Type B pancreatic cell (in vitro differentiated cells): ENCODE measurements around the gene STK40. TPM values are rescaled to one million over a fixed set of nuclear protein-coding genes. Genes with fewer than 3 reads are reported as not detected.

ENCODE experiments used
- DNase-seq: peaks from one replicate; pipeline ENCODE4 v3.0.0; 2021; ENCODE audit warnings: mixed read lengths; ENCODE audit not compliant: unreplicated experiment; ENCODE audit errors: extremely low spot score
- H3K27ac Mint-ChIP-seq: 2 replicates; pipeline ENCODE4 v1.8.0; 2021; ENCODE audit warnings: mild to moderate bottlenecking, mixed read lengths
- H3K27me3 Mint-ChIP-seq: 2 replicates; pipeline ENCODE4 v1.8.0; 2021; ENCODE audit warnings: mixed read lengths
- H3K36me3 Mint-ChIP-seq: 2 replicates; pipeline ENCODE4 v1.8.0; 2021; ENCODE audit warnings: mixed read lengths
- H3K4me1 Mint-ChIP-seq: one replicate; pipeline ENCODE4 v1.8.0; 2021; ENCODE audit warnings: mixed read lengths; ENCODE audit not compliant: unreplicated experiment
- H3K4me3 Mint-ChIP-seq: 2 replicates; pipeline ENCODE4 v1.8.0; 2021; ENCODE audit warnings: mild to moderate bottlenecking, mixed read lengths
- H3K9me3 Mint-ChIP-seq: 2 replicates; pipeline ENCODE4 v1.8.0; 2021; ENCODE audit warnings: mixed read lengths
- CTCF ChIP-seq: fragments of 200-600 bp; sonication (generic); conservative IDR thresholded peaks from 2 replicates; pipeline ENCODE4 v1.5.0; 2021; ENCODE audit warnings: antibody characterized with exemption, mild to moderate bottlenecking
- total RNA-seq: library from RNA; stranded (reverse); gene quantifications from 2 replicates; pipeline ENCODE4 v1.2.1, GENCODE V29; 2021; ENCODE audit warnings: low replicate concordance

STK40 gene
- total RNA-seq, 1 donor from 2014 or later = 58.5 TPM

- TF ChIP-seq CTCF = peak; percentile 93
- Mint-ChIP-seq H3K27ac (peak overlapping the region; percentile 88), H3K36me3 (peaks cover 19% of the 10 kb centered on the region), H3K4me3 (peak overlapping the region; percentile 55), H3K27me3 (no peaks in the 10 kb centered on the region), H3K9me3 (no peaks in the 10 kb centered on the region), H3K4me1 (peaks cover 12% of the 10 kb centered on the region)
- peak; percentile 91 for DNase-seq
Observed at GRCh38 chr1:36420836-36421317, 35.2 kb upstream of the STK40 start.

- H3K4me3 Mint-ChIP-seq = peak overlapping the region; percentile 55
- peak overlapping the region; percentile 88 for H3K27ac Mint-ChIP-seq
- H3K4me1 Mint-ChIP-seq = peaks cover 12% of the 10 kb centered on the region
- TF ChIP-seq CTCF = no peak
- no peaks in the 10 kb centered on the region for H3K27me3 Mint-ChIP-seq
- no peak for DNase-seq
- H3K9me3 Mint-ChIP-seq = no peaks in the 10 kb centered on the region
- H3K36me3 Mint-ChIP-seq = peaks cover 16% of the 10 kb centered on the region
Observed at GRCh38 chr1:36420409-36420808, 34.7 kb upstream of the STK40 start.

GRCh38 chr1:36419569-36419968 lies 33.8 kb upstream of the STK40 start:
- TF ChIP-seq CTCF = no peak
- H3K4me1 Mint-ChIP-seq = peaks cover 12% of the 10 kb centered on the region
- no peaks in the 10 kb centered on the region for H3K27me3 Mint-ChIP-seq
- no peak overlapping the region for H3K4me3 Mint-ChIP-seq
- no peak for DNase-seq
- peak overlapping the region; percentile 3 for H3K27ac Mint-ChIP-seq
- peaks cover 16% of the 10 kb centered on the region for H3K36me3 Mint-ChIP-seq
- no peaks in the 10 kb centered on the region for H3K9me3 Mint-ChIP-seq

GRCh38 chr1:36419140-36419539 lies 33.4 kb upstream of the STK40 start:
- peak overlapping the region; percentile 3 for H3K27ac Mint-ChIP-seq
- no peak for TF ChIP-seq CTCF
- H3K9me3 Mint-ChIP-seq = no peaks in the 10 kb centered on the region
- no peak for DNase-seq
- no peak overlapping the region for H3K4me3 Mint-ChIP-seq
- peaks cover 19% of the 10 kb centered on the region for H3K36me3 Mint-ChIP-seq
- H3K27me3 Mint-ChIP-seq = no peaks in the 10 kb centered on the region
- H3K4me1 Mint-ChIP-seq = peaks cover 12% of the 10 kb centered on the region

- no peak for TF ChIP-seq CTCF
- Mint-ChIP-seq H3K4me3 (no peak overlapping the region), H3K9me3 (no peaks in the 10 kb centered on the region), H3K27ac (peak overlapping the region; percentile 60), H3K27me3 (no peaks in the 10 kb centered on the region), H3K36me3 (peaks cover 19% of the 10 kb centered on the region), H3K4me1 (peaks cover 12% of the 10 kb centered on the region)
- no peak for DNase-seq
Observed at GRCh38 chr1:36417931-36418330, 32.2 kb upstream of the STK40 start.
